Parathyroid adenoma (tissue), 2 donors: ENCODE results near the gene PPFIA2.

ENCODE experiments used
- H2AFZ ChIP-seq: fragments of 300-600 bp; sonication (generic); one replicate; pipeline ENCODE4 v1.7.0; 2017; ENCODE audit warnings: antibody characterized with exemption, mild to moderate bottlenecking
- H3K27ac ChIP-seq: fragments of 300-600 bp; sonication (generic); one replicate; pipeline ENCODE4 v1.7.0; 2017
- H3K27me3 ChIP-seq: fragments of 300-600 bp; sonication (generic); one replicate; pipeline ENCODE4 v1.7.0; 2017; ENCODE audit warnings: low read length; ENCODE audit not compliant: control insufficient read depth, insufficient read depth
- H3K36me3 ChIP-seq: fragments of 300-600 bp; sonication (generic); one replicate; pipeline ENCODE4 v1.7.0; 2017; ENCODE audit warnings: low read length; ENCODE audit not compliant: control insufficient read depth, insufficient read depth
- H3K4me1 ChIP-seq: fragments of 300-600 bp; sonication (generic); one replicate; pipeline ENCODE4 v1.7.0; 2017; ENCODE audit warnings: control low read depth
- H3K4me2 ChIP-seq: fragments of 300-600 bp; sonication (generic); one replicate; pipeline ENCODE4 v1.7.0; 2017; ENCODE audit warnings: low read length
- H3K4me3 ChIP-seq: fragments of 300-600 bp; sonication (generic); one replicate; pipeline ENCODE4 v1.7.0; 2017; ENCODE audit warnings: low read depth, low read length
- H3K79me2 ChIP-seq: fragments of 300-600 bp; sonication (generic); one replicate; pipeline ENCODE4 v1.7.0; 2017; ENCODE audit warnings: control low read depth
- H3K9ac ChIP-seq: fragments of 300-600 bp; sonication (generic); one replicate; pipeline ENCODE4 v1.7.0; 2017; ENCODE audit warnings: mild to moderate bottlenecking
- H3K9me3 ChIP-seq: fragments of 300-600 bp; sonication (generic); one replicate; pipeline ENCODE4 v1.7.0; 2017; ENCODE audit warnings: low read length; ENCODE audit not compliant: control insufficient read depth
- TF ChIP-seq, protein P1 (sequence below): fragments of 300-600 bp; sonication (generic); IDR thresholded peaks from one replicate; pipeline ENCODE4 v1.7.0; 2017; ENCODE audit warnings: antibody characterized with exemption, mild to moderate bottlenecking
- donor health status: primary hyperparathyroidism.

Gene PPFIA2

DNA sequence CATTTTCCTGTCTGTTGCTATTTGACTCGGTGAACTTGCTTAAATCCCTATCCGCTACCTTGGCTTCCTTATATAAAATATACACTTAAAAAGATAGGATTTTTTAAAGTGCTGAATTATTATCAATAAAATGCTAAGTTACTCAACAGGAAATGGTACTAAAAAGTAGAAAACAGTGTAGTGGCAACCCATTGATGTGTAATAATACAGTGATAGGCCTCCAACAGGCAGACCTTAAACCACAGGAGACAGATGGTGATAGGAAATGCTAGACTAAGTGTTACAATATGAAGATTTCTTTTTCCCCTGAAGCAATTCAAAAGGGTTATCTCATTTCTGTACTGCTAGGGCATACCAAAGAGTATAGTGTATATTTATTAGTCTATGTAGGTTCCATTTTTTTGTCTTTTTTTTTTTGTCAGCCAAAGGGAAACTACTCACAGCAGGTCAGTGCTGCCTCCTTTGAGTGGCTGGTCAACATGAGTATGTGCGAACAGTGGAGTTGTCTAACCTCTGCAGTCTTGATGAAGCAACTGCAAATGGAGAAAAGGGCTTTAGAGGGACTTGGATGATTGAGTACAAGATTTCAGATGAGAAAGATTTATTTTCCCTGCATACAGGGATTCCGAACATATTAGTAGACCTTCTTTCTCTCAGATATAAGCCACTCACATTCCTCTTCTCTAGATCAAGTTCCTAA is 497.5 kb downstream of the PPFIA2 start:
- Histone ChIP-seq H3K27ac (no peak overlapping the region), H3K79me2 (no peaks in the 10 kb centered on the region), H3K9ac (no peak overlapping the region), H3K4me3 (no peak overlapping the region), H2AFZ (no peak overlapping the region), H3K36me3 (no peaks in the 10 kb centered on the region), H3K27me3 (no peaks in the 10 kb centered on the region), H3K4me1 (no peaks in the 10 kb centered on the region), H3K4me2 (no peak overlapping the region), H3K9me3 (no peaks in the 10 kb centered on the region)
- TF ChIP-seq, protein P1, sequence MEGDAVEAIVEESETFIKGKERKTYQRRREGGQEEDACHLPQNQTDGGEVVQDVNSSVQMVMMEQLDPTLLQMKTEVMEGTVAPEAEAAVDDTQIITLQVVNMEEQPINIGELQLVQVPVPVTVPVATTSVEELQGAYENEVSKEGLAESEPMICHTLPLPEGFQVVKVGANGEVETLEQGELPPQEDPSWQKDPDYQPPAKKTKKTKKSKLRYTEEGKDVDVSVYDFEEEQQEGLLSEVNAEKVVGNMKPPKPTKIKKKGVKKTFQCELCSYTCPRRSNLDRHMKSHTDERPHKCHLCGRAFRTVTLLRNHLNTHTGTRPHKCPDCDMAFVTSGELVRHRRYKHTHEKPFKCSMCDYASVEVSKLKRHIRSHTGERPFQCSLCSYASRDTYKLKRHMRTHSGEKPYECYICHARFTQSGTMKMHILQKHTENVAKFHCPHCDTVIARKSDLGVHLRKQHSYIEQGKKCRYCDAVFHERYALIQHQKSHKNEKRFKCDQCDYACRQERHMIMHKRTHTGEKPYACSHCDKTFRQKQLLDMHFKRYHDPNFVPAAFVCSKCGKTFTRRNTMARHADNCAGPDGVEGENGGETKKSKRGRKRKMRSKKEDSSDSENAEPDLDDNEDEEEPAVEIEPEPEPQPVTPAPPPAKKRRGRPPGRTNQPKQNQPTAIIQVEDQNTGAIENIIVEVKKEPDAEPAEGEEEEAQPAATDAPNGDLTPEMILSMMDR: no peak

DNA sequence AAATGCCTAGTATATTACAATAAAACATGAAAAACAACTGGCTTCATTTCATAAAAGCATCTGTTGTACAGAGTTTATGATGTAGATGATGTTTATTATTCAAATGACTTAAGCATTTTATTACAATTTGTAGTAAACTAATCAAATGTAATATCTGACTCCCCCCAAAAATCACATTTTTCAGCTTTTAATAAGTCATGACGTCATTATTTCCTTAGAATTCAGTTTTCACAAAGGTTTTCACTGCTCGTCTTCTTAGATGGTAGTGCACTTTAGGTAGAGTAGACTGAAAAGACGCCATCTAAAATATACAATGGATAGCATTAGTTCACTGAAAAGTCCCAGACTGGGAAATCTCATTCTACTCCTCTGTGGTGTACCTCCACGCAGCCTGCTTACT is 499.8 kb downstream of the PPFIA2 start:
- Histone ChIP-seq H2AFZ (no peak overlapping the region), H3K27ac (no peak overlapping the region), H3K36me3 (no peaks in the 10 kb centered on the region), H3K79me2 (no peaks in the 10 kb centered on the region), H3K27me3 (no peaks in the 10 kb centered on the region), H3K4me2 (no peak overlapping the region), H3K4me3 (no peak overlapping the region), H3K4me1 (no peaks in the 10 kb centered on the region), H3K9ac (no peak overlapping the region), H3K9me3 (no peaks in the 10 kb centered on the region)
- TF ChIP-seq, protein P1: no peak

DNA sequence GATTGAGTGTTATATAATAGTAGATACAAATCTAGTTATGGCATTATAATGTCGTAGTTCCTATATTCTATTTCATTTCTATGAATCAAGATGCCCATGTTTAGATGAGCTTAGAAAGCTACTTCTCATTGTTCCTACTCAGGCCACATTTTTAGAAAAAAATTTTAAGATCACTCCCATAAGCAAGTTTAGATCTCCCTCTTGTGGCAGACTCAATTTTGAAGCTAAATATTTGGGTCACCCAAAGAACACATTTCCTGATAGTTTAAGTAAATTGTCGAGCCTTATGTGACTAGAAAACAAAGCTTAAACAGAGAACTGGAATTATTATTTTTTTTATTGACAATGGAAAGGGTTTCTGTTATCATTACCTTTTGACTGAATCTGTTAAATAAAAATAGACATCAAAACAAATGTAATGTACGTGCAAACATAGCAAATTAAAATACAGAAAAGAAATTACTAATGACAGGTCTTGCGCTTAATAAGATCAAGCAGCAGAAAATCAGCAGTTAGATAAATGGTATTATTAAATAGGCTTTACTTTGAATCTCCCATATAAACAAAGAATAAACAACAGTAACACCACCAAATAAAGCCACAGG is 501.1 kb downstream of the PPFIA2 start:
- H2AFZ ChIP-seq: no peak overlapping the region
- no peaks in the 10 kb centered on the region for H3K36me3 ChIP-seq
- no peaks in the 10 kb centered on the region for H3K4me1 ChIP-seq
- no peaks in the 10 kb centered on the region for H3K27me3 ChIP-seq
- H3K27ac ChIP-seq: no peak overlapping the region
- H3K79me2 ChIP-seq: no peaks in the 10 kb centered on the region
- no peak overlapping the region for H3K4me2 ChIP-seq
- TF ChIP-seq, protein P1: peak; percentile 20
- H3K4me3 ChIP-seq: no peak overlapping the region
- H3K9me3 ChIP-seq: no peaks in the 10 kb centered on the region
- no peak overlapping the region for H3K9ac ChIP-seq

DNA sequence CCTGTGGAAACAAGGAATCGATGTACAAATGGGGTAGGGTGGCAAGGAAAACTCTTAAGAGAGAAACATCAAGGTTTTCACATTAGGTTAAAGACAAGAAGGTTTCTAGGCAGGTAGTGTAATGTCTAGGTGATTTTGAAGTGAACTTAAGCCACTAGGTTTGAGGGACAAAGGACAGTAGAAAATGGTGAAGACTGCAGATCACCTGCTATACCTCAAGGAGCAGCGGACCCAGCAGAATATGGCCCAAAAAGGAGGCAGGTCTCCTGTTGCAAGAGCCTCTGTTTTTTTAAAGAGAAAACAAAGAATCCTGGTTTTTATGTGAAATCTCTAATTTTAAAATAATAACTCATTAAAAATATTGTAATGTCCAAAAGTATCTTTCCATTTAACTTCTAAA is 503.2 kb downstream of the PPFIA2 start:
- H3K9me3 ChIP-seq: no peaks in the 10 kb centered on the region
- no peaks in the 10 kb centered on the region for H3K79me2 ChIP-seq
- no peak overlapping the region for H2AFZ ChIP-seq
- H3K36me3 ChIP-seq: no peaks in the 10 kb centered on the region
- H3K4me3 ChIP-seq: no peak overlapping the region
- no peak overlapping the region for H3K27ac ChIP-seq
- H3K9ac ChIP-seq: no peak overlapping the region
- no peaks in the 10 kb centered on the region for H3K27me3 ChIP-seq
- H3K4me2 ChIP-seq: no peak overlapping the region
- H3K4me1 ChIP-seq: no peaks in the 10 kb centered on the region
- TF ChIP-seq, protein P1: no peak

DNA sequence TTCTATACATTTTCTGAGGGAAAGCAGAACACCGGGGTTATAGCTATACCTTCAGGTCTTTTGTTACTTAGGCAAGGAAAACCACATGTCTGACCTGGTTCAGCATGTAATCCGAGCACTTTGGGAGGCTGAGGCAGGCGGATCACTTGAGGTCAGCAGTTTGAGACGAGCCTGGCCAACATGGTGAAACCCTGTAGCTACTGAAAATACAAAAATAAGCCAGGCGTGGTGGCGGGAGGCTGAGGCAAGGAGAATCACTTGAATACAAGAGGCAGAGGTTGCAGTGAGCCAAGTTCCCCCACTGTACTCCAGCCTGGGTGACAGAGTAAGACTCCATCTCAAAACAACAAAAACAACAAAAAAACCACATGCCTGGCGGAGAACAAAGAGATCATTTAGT is 503.7 kb downstream of the PPFIA2 start:
- TF ChIP-seq, protein P1: no peak
- H3K4me1 ChIP-seq: no peaks in the 10 kb centered on the region
- no peaks in the 10 kb centered on the region for H3K36me3 ChIP-seq
- no peak overlapping the region for H3K9ac ChIP-seq
- H3K27me3 ChIP-seq: no peaks in the 10 kb centered on the region
- no peak overlapping the region for H3K4me2 ChIP-seq
- no peak overlapping the region for H3K27ac ChIP-seq
- H3K4me3 ChIP-seq: no peak overlapping the region
- H2AFZ ChIP-seq: no peak overlapping the region
- H3K79me2 ChIP-seq: no peaks in the 10 kb centered on the region
- H3K9me3 ChIP-seq: no peaks in the 10 kb centered on the region
